GM18505 (cell line): ENCODE results near the gene HOXB2.

Source experiments
- ATAC-seq: cut with Tn5 transposase; IDR thresholded peaks from one replicate; pipeline ENCODE4 v1.9.1; 2021; ENCODE audit not compliant: unreplicated experiment
- POLR2A ChIP-seq: IDR thresholded peaks from 4 replicates; pipeline ENCODE4 v1.6.1; 2011; ENCODE audit warnings: borderline replicate concordance; ENCODE audit not compliant: insufficient read depth, insufficient read length; ENCODE audit errors: extremely low read depth

HOXB2 gene

DNA sequence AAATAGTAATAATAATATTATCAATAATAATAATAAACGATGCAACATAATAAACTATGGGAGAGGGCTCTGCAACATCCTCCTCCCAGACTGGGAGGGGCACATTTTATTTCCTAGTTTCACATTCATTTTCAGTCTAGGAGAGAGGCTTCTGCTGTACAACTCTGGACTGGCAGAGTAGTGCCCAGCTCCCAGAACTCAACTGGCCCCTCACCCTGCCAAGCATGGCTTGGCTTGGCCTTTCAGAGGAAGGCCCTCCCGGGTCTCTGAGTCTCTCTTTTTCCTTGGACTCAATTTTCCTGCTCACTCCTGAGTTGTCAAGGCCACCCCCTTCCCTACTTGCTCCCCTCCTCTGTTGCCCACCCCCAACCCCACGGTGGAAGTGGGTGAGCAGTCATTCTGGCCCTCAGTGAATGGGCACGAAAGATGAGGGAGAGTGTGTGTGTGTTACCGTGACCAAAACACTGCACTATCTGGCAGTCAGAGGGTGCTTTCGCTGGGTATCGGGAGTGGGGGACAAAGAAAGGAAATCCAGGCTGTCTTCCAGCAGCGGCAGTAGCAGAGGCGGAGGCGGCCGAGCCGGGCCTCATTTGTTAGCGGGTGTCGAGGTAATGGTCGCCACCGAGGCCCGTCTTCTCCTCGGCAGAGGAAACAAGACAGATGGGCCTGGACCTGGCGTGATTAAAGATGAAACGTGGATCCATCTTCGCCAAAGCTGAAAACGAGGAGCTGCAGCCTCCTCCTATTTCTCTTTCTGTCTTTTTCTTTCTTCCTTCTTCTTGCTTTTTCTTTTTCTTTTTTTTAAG, 31.0 kb upstream of the HOXB2 start:
- TF ChIP-seq POLR2A = no peak
- ATAC-seq = no peak

DNA sequence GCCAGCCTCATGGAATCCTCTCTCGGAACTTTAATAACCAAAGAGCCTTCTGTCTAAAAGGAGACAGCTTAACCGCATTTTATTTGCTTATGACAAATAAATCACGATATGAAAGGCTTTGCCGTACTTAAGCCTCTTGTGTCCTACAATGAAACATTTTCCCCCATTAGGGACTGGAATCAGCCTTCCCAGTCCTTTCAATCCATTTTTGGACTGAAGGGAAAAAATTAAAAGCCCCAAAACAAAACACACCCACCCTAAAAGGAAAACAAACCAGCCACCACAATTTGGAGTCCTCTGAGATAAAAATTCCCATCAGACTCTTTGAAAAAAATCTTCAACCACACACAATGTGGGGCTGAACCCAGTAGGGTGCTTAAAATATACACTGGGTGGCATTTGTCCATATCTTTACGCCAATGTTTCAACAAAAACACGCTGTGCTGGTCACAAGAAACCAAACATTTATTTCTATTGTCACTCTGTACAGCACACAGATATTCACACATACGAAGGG, 30.2 kb upstream of the HOXB2 start:
- no peak for ATAC-seq
- no peak for TF ChIP-seq POLR2A

DNA sequence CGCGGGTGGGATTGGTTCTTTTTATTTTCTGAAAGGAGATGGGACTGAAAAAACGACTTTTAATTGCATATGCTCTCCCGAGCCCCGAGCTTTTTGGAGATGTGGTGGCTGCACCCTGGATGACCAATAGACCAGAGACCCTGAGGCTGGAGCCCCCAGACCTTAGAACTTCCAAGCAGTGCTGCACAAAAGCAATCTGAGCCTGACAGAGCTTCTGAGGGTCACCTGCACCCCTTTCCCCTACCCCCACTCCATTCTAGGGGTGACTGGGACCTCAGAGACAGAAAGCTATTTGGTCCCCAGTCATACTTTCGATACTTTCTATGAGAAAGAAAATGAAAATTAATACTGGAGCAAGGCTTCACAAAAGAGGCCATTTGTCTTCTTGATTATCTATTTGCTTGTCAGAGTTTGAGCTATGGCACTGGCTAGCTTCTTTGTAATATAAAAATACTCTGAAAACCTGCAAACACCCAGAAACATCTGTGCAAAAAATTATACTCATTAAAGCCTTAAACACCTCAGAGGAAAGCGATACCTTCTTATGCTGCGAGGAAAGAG, 29.7 kb upstream of the HOXB2 start:
- no peak for ATAC-seq
- TF ChIP-seq POLR2A = no peak

DNA sequence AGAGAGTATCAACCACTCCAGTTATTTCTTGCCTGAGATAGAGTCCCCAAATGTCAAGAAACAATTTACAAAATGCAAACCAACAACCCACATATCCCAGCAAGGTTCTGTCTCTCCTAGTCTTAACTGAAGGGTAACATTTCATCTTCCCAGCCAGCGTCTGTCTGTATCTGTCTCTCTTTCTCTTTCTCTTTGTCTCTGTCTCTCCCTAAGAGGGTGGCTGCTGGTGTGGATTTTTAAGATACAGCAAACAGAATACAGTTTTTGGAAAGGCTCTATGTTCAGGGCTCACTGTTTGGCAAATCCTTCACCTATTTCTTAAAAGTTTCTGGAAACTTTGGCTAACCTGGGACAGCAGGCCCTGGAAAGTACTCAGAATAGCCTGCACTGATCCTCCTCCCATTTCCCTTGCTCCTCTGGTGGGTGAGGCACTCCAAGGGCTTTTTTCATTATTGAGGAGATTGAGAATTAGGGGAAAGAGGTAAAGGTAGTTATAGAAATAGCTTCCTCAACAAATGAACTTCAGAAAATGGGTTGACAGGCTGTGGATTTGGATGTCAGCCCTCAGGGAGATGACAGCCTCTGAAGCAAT, 27.0 kb upstream of the HOXB2 start:
- no peak for TF ChIP-seq POLR2A
- no peak for ATAC-seq

DNA sequence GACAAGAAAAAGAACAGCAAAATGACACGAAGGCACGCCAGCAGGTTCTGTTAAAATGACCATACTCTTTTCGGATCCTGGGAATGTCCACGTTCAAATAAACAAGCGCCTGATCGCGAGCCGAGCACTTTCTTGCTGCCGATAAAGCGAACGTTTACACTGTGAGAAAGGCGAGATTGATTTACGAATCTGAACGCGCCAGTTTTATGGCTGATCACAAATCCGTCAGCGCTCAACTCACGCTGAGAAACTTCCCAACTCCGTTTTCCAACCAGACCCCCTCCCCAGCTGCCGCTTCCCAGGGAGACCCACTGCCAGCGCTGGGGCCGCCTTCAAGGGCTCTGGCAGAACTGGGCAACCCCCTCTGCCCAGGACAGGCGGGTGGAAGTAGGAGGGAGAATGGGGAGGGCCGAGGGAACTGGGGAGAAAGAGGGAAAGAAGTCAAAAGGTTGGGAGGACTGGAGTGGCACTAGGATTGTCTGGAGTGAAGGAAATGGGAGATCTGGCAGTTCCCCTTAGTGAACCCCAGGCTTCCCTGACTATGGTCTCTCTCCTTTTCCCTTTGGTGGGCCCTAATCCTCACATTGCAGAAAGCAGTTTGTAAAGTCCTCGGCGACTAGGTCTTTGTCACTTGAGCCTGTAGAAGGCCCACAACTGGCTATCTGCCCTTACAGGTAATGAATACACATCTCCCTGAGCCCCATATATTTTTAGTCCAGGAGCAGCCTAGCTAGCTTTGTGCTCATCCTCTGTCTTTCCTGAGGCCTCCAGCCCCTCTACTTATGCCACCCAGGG, 26.3 kb upstream of the HOXB2 start:
- no peak for TF ChIP-seq POLR2A
- ATAC-seq = no peak

DNA sequence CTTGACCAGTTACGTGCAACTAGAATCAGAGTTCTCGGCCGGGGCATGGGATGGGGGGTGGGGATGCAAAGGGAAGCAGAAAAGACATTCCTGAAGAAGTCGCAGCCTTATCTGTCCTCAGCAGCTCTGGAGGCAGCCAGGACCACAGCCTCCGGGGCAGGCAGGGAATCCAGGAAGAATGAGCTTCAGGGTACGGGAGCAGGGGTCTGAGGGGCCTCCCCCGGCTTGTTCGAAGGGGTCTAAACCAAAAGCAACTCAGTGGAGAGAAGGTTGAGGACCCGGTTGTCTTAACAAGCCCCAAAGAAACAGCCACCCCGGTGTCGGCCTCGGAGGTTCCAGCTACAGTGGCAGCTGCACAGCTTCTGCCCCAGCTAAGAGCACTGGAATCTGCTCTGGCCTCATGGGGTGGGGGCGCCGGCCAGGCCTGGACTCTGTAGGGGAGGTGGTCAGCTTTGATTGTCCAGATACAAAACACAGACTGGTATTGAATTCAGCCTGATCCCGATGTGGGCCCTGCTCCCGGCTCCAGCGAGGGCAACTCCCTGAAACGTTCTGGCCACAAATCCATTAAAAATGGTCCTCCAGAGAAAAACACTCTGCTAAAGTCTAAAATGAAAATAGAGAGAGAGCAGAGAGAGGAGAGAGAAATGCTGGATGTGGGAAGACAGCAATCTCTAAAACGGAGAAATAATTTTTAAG, 25.6 kb upstream of the HOXB2 start:
- ATAC-seq = no peak
- TF ChIP-seq POLR2A = no peak

DNA sequence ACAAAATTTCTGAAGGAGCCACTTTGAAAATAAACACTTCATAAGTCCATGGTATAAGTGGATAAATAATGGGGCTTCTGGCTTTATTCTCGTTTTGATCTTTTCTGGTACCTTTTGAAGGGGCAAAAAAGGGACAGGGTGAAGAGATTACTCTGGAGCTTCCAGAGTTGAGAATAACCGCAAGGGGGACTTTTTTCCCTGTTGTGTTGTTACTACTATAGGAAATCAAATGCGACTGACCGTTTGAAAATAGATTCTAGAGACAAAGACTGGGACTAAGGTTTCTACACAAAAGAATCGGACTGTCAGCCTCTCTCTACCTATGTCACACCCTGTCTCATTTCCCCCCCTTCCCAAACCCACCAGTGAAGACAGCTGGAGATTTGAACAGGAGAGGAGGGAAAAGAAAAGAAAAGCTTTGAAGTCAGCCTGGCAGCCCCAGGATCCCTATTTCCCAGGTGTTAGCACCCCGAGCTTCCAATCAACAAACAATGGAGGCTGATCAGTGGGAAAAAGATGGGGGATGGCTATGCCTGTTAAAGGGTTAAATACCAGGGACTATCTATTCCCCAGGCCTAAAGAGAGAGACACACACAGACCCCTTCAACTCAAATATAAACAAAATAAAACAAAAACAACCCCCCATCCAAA, 24.9 kb upstream of the HOXB2 start:
- no peak for TF ChIP-seq POLR2A
- no peak for ATAC-seq

DNA sequence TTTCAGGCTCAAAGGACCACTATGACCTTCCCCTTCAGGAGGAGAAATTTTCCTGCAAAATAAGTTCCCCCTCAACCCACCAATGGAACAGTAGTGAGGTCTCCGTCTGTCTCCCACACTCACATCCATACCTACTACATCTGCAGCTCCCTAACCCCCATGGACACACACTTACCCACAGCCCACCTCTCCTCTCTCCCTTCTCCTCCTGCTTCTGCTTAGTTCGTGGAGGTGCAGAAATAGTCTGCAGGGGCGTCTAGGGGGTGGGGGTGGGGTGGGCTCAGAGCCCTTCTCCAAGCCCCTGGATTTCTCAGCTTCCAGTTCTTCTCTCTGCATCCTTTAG, 24.3 kb upstream of the HOXB2 start:
- ATAC-seq = no peak
- no peak for TF ChIP-seq POLR2A

DNA sequence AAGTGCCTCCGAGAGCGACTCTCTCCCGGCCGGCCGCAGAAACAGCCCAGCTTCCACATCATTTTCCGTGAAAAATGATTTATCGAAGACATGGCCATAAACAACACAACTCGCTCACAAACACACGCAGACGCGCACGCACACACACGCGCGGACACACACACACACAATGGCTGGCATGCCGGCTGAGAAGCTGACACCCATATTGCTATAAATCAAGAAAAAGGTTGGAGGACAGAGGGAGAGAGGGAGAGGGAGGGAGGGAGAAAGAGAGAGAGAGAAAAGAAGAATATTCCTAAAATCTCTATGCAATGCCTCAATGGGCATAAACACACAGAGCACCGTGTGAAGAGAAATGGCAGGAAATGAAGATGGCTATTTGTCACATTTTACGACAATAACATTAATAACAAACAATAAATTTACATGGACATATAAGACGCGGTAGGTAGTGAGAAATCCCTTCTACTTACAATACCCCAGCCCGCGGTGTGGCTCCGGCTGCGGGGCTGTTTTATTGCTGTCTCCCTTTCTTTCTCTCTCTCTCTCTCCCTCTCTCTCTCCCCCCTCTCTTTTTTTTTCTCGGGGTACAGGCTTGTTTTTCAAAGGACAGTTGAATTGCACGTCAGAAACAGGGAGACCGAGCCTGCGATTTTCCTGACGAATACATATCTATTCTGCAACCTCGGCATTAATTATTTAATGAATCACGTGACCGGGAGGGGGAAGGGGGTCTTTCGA, 23.8 kb upstream of the HOXB2 start:
- TF ChIP-seq POLR2A = no peak
- ATAC-seq = no peak

DNA sequence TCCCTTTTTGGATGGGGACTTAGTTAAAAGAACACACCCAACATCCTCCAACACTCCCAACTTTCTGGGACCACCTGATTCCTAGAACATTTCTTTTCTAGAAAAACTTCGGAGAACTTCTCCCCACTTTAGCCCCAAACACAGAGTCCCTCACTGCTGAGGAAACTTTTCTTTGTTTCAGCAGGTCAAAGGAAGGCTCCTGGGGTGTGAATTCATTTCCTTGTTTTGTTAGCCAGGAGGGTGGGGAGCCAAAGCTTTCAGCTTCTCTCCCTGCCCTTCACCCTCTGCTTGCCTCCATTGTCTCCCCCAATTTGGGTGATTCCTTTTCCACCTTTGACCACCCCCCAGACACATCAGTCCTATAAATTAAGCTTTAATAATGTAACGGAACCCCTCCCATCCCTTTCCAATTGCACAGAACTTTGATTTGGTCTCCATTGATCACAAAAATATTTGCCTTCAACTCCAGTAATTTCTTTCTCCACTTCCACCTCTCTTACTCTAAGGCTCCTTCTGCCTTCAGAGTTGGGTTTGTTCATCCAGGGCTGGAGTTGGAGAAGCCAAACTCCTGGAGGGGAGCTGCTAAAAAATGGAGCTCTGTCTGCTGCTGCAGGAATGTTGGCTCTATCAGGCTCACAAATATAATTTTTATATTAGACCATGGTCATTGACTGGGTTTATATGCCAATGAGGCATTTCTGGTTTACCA, 22.9 kb upstream of the HOXB2 start:
- ATAC-seq = no peak
- TF ChIP-seq POLR2A = no peak

DNA sequence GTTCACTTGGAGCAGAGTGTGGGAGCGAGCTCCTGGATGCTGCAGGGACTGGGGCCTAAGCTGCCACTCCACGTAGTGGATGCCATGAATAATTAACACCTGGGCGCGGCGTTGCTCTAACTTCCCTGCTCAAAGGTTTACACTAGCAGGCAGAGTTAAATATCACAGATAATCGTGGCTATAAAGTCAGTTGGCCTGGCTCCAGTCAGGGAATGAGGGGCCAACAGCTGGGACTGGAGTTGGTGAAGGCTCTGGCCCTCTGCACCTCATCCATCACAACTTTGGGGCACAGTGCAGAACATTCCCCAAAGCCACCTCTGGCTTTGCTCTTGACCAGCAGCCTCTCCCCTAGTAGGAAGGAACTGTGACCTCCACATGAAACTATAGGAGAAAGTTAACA, 22.3 kb upstream of the HOXB2 start:
- TF ChIP-seq POLR2A = no peak
- no peak for ATAC-seq
